ENCODE results near the gene CUL3. TPM values are rescaled to one million over a fixed set of nuclear protein-coding genes. Genes with fewer than 3 reads are reported as not detected.
"Not testable (repeated sequence)": the region's sequence is repeated elsewhere in the genome, so short reads cannot be mapped to it uniquely, and the experiment has no call there.

The CUL3 gene
- total RNA-seq, 1 donor from 2014 or later, result 196 TPM

- Histone ChIP-seq H4K20me1 (ENCODE audit: low read depth) (no peaks in the 10 kb centered on the region), H3F3A (ENCODE audit: low read depth) (no peaks in the 10 kb centered on the region), H3K27me3 (no peaks in the 10 kb centered on the region), H3K9me3 (ENCODE audit: low read depth) (no peaks in the 10 kb centered on the region), H3K36me3 (peaks cover 37% of the 10 kb centered on the region), H3K27ac (no peak overlapping the region), H3K4me2 (no peak overlapping the region), H2AFZ (replicated peaks) (no peak overlapping the region), H3K4me1 (no peaks in the 10 kb centered on the region), H3K4me3 (no peak overlapping the region), H3K9ac (no peak overlapping the region), H3K79me2 (ENCODE audit: low read depth) (peaks cover 41% of the 10 kb centered on the region)
- DNase-seq (ENCODE audit: low spot score), result no peak
- H3K27me3 Mint-ChIP-seq (ENCODE audit: insufficient read depth, low read depth), result peaks cover 2% of the 10 kb centered on the region
- no peak for TF ChIP-seq EZH2phosphoT487 (IDR thresholded peaks at IDR 0.05)
- TF ChIP-seq CTCF (IDR thresholded peaks at IDR 0.05), result no peak
- TF ChIP-seq EZH2 (IDR thresholded peaks at IDR 0.05), result no peak
- H3K4me1 Mint-ChIP-seq, result no peaks in the 10 kb centered on the region
- H3K36me3 Mint-ChIP-seq, result peaks cover 59% of the 10 kb centered on the region
- H3K4me3 Mint-ChIP-seq, result no peak overlapping the region
- peaks cover 29% of the 10 kb centered on the region for H3K9me3 Mint-ChIP-seq
- no peak overlapping the region for H3K27ac Mint-ChIP-seq
Measured at GRCh38 chr2:224492531-224492930, 92.6 kb downstream of the CUL3 start.

GRCh38 chr2:224487940-224488339 lies 97.2 kb downstream of the CUL3 start:
- H3K9ac ChIP-seq; H3K4me2 ChIP-seq; H3K4me1 Mint-ChIP-seq; H3K4me3 Mint-ChIP-seq; H3K27ac ChIP-seq; H3K27me3 Mint-ChIP-seq (ENCODE audit: insufficient read depth, low read depth); H3K27me3 ChIP-seq; DNase-seq (ENCODE audit: low spot score); H3K27ac Mint-ChIP-seq; H3K4me3 ChIP-seq; H3K9me3 ChIP-seq (ENCODE audit: low read depth); H3F3A ChIP-seq (ENCODE audit: low read depth); H4K20me1 ChIP-seq (ENCODE audit: low read depth); H2AFZ ChIP-seq (replicated peaks): not testable (repeated sequence)
- Histone ChIP-seq H3K79me2 (ENCODE audit: low read depth) (peaks cover 59% of the 10 kb centered on the region), H3K4me1 (peaks cover 14% of the 10 kb centered on the region), H3K36me3 (peaks cover 23% of the 10 kb centered on the region)
- H3K36me3 Mint-ChIP-seq, result peaks cover 63% of the 10 kb centered on the region
- peaks cover 41% of the 10 kb centered on the region for H3K9me3 Mint-ChIP-seq

GRCh38 chr2:224485081-224486014 lies 99.8 kb downstream of the CUL3 start:
- Mint-ChIP-seq H3K36me3 (peaks cover 52% of the 10 kb centered on the region), H3K9me3 (peaks cover 39% of the 10 kb centered on the region)
- H3K79me2 ChIP-seq (ENCODE audit: low read depth), result peaks cover 46% of the 10 kb centered on the region
- not testable (repeated sequence) for H3K27ac ChIP-seq; H4K20me1 ChIP-seq (ENCODE audit: low read depth); H3K27me3 Mint-ChIP-seq (ENCODE audit: insufficient read depth, low read depth); H3K27me3 ChIP-seq; H3K4me1 Mint-ChIP-seq; H3K4me3 Mint-ChIP-seq; H3K27ac Mint-ChIP-seq; H3K4me3 ChIP-seq; H3F3A ChIP-seq (ENCODE audit: low read depth); H3K9ac ChIP-seq; H2AFZ ChIP-seq (replicated peaks); H3K9me3 ChIP-seq (ENCODE audit: low read depth)
- peaks cover 14% of the 10 kb centered on the region for H3K4me1 ChIP-seq
- peak; percentile 63 for DNase-seq (ENCODE audit: low spot score)
- peak overlapping the region; percentile 25 for H3K4me2 ChIP-seq
- H3K36me3 ChIP-seq, result peaks cover 12% of the 10 kb centered on the region

DNA sequence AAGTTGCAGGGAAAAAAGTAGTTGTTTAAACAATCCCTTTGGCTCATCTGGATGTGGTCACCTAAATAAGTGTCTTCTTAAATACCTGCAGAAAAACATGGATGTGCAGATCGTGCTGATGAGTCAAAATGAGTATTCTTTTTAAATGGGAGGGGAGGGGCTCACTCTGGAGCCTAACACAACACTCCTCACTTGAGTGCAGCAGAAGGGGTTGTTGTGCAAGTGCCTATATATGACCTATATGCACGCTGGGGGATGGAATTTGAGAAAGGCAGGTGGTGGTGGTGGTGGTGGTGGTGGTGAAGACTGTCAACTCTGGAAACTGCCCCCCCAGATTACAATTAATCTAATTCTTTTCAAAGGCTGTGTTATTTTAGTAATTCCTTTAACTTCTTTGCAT lies 105.3 kb downstream of the CUL3 start:
- H3K9me3 ChIP-seq (ENCODE audit: low read depth), result no peaks in the 10 kb centered on the region
- H3K79me2 ChIP-seq (ENCODE audit: low read depth), result no peaks in the 10 kb centered on the region
- no peak overlapping the region for H3K4me3 Mint-ChIP-seq
- no peak overlapping the region for H3K4me3 ChIP-seq
- no peak overlapping the region for H3K9ac ChIP-seq
- TF ChIP-seq EZH2 (IDR thresholded peaks at IDR 0.05), result no peak
- TF ChIP-seq CTCF (IDR thresholded peaks at IDR 0.05), result no peak
- no peak for TF ChIP-seq EZH2phosphoT487 (IDR thresholded peaks at IDR 0.05)
- H3K27me3 ChIP-seq, result no peaks in the 10 kb centered on the region
- H3K36me3 Mint-ChIP-seq, result peaks cover 33% of the 10 kb centered on the region
- H3K4me2 ChIP-seq, result no peak overlapping the region
- no peak for DNase-seq (ENCODE audit: low spot score)
- H3K9me3 Mint-ChIP-seq, result no peaks in the 10 kb centered on the region
- no peaks in the 10 kb centered on the region for H3K27me3 Mint-ChIP-seq (ENCODE audit: insufficient read depth, low read depth)
- no peaks in the 10 kb centered on the region for H3K4me1 ChIP-seq
- no peak overlapping the region for H3K27ac Mint-ChIP-seq
- no peak overlapping the region for H2AFZ ChIP-seq (replicated peaks)
- no peaks in the 10 kb centered on the region for H4K20me1 ChIP-seq (ENCODE audit: low read depth)
- no peaks in the 10 kb centered on the region for H3K4me1 Mint-ChIP-seq
- no peaks in the 10 kb centered on the region for H3F3A ChIP-seq (ENCODE audit: low read depth)
- peaks cover 19% of the 10 kb centered on the region for H3K36me3 ChIP-seq
- no peak overlapping the region for H3K27ac ChIP-seq

Measured in neural progenitor cell (in vitro differentiated cells).